ENCODE data around the gene VPS4A. TPM values are rescaled to one million over a fixed set of nuclear protein-coding genes. Genes with fewer than 3 reads are reported as not detected.

Gene VPS4A
- total RNA-seq, 1 donor from 2014 or later: 46.0 TPM

DNA sequence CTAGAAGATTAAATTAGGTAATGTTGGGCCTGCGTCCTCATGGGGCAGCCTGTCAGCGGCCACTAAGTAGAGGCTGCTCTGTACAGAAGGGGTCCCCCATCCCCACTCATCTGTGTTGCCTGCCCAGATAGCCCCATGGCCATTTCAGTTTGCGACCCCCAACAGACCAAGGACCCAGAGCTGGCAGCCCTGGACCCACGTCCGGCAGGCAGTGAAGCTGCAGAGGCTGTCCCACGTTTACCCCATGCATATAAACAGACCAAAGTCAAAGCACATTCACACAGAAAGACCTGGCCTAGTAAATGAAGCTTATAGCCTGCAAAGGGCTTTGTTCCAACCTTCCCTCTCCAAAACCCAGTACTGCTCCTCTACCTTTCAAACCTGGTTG, 14.6 kb downstream of the VPS4A start:
- no peak for DNase-seq (ENCODE audit: extremely low read depth, low read depth, low spot score)

- no peak for DNase-seq (ENCODE audit: extremely low read depth, low read depth, low spot score)
Measured at GRCh38 chr16:69326172-69326873, 15.2 kb downstream of the VPS4A start.

- DNase-seq (ENCODE audit: extremely low read depth, low read depth, low spot score): no peak
Measured at GRCh38 chr16:69327585-69328310, 16.6 kb downstream of the VPS4A start.

DNA sequence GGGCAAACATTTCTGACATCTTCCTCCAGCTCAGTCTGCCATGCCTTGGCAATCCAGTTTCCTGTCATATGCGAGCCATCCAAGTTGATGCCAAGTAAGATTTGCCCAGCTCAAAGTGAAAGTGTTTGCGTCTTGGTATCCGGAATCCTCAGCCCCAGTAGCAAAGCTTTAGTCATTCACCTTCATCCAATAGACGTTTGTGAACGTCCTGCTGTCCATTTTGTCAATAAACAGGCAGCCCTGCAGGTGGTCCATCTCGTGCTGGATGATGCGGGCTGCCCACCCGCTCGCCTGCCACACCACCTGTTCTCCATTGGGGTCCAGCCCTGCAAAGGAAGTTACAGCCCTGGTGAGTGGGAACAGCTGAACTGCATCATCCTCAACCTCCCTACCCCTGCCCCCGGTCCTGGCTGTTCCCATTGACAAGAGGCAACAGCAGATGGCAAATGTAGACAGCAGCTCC, 17.7 kb downstream of the VPS4A start:
- DNase-seq (ENCODE audit: extremely low read depth, low read depth, low spot score): no peak

- no peak for DNase-seq (ENCODE audit: extremely low read depth, low read depth, low spot score)
Measured at GRCh38 chr16:69329369-69330285, 18.5 kb downstream of the VPS4A start.

- DNase-seq (ENCODE audit: extremely low read depth, low read depth, low spot score): no peak
Measured at GRCh38 chr16:69330286-69331109, 19.3 kb downstream of the VPS4A start, which contains the start of gene PDF. Gene PDF, minus strand, starts transcription at chr16:69330588. Its CDS starts 18 bp downstream, at chr16:69330570.

GRCh38 chr16:69334696-69335095, 23.5 kb downstream of the VPS4A start:
- DNase-seq (ENCODE audit: extremely low read depth, low read depth, low spot score): no peak

DNA sequence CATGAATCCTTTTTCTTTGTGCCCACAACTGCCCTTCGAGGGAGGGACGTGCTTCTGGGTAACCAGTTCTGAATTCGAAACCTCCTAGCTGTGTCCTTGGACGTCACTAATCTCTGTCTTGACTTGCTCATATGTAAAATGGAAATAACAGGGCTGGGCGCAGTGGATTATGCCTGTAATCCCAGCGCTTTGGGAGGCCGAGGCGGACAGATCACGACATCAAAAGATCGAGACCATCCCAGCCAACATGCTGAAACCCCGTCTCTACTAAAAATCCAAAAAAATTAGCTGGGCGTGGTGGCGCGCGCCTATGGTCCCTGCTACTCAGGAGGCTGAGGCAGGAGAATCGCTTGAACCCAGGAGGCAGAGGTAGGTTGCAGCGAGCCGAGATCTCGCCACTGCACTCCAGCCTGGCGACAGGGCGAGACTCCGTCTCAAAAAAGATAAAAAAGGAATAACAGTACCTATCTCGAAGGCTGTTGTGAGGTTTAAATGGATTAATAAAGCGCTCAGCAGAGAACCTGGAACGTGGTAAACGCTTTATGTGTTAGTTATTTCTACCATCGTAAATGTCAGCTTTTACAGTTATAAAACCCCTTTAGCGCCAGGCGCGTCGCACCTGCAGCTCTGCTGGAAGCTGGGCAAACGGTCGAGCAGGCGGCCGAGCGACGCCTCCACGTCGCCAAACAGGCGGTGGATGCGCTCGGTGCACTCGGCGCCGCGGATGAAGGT, 27.6 kb downstream of the VPS4A start:
- no peak for DNase-seq (ENCODE audit: extremely low read depth, low read depth, low spot score)

DNA sequence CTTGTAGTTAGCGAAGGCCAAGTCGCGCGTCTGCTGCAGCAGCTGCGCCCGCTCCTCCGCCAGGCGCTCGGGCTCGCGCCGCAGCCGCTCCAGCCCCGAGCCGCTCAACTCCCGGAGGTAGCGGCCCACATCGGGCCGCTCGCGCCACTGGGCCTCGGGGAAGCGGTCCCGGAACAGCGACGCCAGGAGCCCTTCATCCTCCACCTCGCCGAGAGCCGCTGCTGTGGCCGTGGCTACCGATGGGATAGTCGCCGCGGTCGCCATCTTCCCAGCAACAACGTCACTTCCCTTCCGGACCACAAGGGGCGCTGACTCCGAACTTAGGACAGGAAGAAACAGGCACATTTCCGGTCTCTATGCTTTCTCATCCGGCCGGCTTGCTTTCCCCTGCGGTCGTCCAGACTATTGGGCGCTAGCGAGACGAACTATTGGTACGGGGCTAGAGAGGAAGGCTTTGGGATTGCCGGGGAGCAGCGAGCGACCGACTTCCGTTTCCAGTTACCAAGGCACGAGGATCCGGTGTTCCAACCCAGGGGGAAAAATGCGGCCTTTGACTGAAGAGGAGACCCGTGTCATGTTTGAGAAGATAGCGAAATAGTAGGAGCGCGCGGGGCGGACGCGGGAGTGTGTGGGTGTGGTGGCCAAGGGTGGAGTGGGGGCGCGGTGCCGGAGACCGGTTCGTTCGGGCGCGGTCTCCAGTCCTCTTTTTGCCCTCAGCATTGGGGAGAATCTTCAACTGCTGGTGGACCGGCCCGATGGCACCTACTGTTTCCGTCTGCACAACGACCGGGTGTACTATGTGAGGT, 28.3 kb downstream of the VPS4A start, which contains the start of the genes COG8 and NIP7:
Gene COG8, minus strand, starts transcription at position 276 of the 806 bp plus-strand sequence. Its CDS starts 12 bp downstream, at position 264.
Gene NIP7, plus strand, starts transcription at position 484 of the 806 bp plus-strand sequence. Its CDS starts 58 bp downstream, at position 542.
- DNase-seq (ENCODE audit: extremely low read depth, low read depth, low spot score): peak; percentile 94

DNA sequence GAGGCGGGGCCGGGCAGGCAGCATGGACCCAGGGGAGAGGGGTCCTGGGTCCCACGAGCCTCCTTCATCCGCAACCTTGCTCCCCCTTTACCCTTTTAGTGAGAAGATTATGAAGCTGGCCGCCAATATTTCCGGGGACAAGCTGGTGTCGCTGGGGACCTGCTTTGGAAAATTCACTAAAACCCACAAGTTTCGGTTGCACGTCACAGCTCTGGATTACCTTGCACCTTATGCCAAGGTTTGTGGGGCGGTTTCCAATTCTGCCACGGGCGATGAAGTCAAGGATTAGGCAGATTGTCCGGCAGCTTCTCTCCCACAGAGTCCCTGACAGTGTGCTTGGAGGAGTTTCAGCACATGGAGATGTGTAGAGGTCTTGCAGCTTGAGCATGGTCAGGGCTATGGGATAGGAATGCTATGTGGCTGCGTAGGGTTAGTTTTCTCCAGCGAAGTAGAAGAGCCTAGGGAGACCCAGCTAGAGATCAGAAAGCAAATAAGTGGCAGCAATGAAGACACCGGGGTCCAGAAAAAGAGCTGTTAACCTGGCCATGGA, 29.0 kb downstream of the VPS4A start:
- DNase-seq (ENCODE audit: extremely low read depth, low read depth, low spot score): no peak

- no peak for DNase-seq (ENCODE audit: extremely low read depth, low read depth, low spot score)
Measured at GRCh38 chr16:69344171-69344570, 33.0 kb downstream of the VPS4A start.

DNA sequence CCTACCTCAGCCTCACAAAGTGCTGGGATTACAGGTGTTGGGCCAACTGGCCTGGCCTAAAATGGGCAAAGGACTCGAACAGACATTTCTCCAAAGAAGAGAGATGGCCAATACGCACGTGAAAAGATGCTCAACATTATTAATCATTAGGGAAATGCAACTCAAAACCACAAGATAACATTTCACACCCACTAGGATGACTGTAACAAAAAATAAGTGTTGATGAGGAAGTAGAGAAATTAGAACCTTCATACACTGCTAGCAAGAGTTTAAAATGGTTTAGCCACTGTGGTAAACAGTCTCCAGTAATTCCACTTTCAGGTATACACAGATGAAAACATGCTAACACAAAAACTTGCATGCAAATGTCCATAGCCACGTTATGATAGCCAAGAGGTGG, 34.8 kb downstream of the VPS4A start:
- DNase-seq (ENCODE audit: extremely low read depth, low read depth, low spot score): no peak

- DNase-seq (ENCODE audit: extremely low read depth, low read depth, low spot score): no peak
Measured at GRCh38 chr16:69346683-69347082, 35.5 kb downstream of the VPS4A start.

DNA sequence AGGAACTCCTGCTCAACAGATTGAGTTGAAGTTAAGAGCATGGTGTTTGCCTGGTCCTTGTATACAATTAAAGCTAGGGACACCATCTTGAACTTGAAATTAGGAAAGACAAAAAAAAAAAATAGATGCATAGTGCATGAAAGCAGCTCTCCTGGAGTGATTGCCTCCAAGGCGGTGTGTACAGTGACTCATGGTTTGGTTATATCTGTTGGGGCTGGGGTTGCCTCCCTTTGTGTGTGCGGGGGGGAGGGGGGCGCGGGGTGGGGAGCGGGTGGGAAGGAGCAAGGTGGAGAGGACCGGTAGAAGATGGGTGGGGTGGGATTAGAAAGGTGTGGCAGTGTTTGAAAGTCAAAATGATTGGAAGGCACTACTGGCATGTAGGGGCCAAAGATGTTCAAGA, 37.1 kb downstream of the VPS4A start:
- no peak for DNase-seq (ENCODE audit: extremely low read depth, low read depth, low spot score)

GRCh38 chr16:69349536-69349935, 38.4 kb downstream of the VPS4A start:
- DNase-seq (ENCODE audit: extremely low read depth, low read depth, low spot score): no peak

DNA sequence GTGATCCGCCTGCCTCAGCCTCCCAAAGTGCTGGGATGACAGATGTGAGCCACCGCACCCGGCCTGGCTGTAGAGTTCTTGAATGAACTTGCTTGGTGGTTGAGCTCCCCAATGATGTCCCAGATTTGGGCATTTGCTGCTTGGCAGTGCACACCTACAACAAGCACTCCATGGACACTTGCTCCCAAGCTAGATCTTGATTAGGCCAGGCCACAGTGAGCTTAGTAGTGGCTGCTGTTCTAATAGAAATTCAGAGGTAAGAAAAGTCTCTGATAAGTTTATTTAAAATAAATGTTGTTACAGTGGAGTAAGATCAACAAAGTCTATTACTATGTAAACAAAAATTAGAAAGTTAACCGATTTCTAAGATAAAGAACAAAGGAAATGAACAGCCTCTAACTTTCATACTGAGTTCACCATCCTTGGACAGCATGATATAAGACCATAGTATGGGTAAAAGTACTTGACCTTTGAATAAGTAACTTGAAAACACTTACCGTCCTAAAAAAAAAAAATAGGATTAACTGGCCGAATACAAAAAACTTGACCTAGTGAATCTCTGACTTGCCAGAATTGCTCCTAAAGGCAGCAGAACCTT, 39.5 kb downstream of the VPS4A start:
- no peak for DNase-seq (ENCODE audit: extremely low read depth, low read depth, low spot score)

DNA sequence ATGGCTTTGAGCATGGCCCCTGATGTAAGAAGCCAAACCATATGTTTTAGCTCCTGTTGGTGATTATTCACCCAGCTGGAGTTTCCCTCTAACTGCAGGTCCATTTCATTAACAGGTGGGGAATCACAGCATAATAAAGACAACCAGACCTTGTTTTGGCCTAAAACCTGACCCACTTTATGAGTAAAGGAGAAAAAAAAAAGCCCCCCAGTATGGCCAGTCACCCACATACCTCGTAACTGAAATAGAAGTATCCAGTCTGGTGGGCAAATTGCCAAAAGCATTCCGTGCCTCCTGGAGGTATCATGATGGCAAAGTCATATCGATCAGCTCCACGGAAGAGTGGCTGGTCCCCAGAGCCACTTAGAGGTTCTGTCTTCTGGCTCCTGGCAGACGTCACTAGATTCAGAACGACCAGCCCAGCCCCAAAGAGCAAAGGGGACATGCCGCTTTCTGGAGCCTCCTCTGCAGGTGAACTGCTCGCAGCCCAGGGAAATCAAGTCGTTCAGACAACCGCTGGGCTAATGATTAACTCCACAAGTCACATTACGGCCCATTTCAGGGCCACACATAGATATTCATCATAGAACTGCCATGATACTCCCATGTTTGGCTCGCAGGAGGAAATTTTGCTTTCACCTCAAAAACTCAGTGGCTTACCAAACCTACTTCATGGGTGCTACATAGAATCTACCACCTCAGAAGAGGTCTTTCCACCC, 40.3 kb downstream of the VPS4A start, which contains the start of gene TMED6:
Gene TMED6, minus strand, starts transcription at position 478 of the 719 bp plus-strand sequence. Its CDS starts 33 bp downstream, at position 445.
- no peak for DNase-seq (ENCODE audit: extremely low read depth, low read depth, low spot score)
